Type B pancreatic cell (in vitro differentiated cells): Measurements from ENCODE around the gene HES6. TPM values are rescaled to one million over a fixed set of nuclear protein-coding genes. Genes with fewer than 3 reads are reported as not detected.

Experiments
- DNase-seq: peaks from one replicate; pipeline ENCODE4 v3.0.0; 2021; ENCODE audit warnings: mixed read lengths; ENCODE audit not compliant: unreplicated experiment; ENCODE audit errors: extremely low spot score
- H3K27ac Mint-ChIP-seq: 2 replicates; pipeline ENCODE4 v1.8.0; 2021; ENCODE audit warnings: mild to moderate bottlenecking, mixed read lengths
- H3K27me3 Mint-ChIP-seq: 2 replicates; pipeline ENCODE4 v1.8.0; 2021; ENCODE audit warnings: mixed read lengths
- H3K36me3 Mint-ChIP-seq: 2 replicates; pipeline ENCODE4 v1.8.0; 2021; ENCODE audit warnings: mixed read lengths
- H3K4me1 Mint-ChIP-seq: one replicate; pipeline ENCODE4 v1.8.0; 2021; ENCODE audit warnings: mixed read lengths; ENCODE audit not compliant: unreplicated experiment
- H3K4me3 Mint-ChIP-seq: 2 replicates; pipeline ENCODE4 v1.8.0; 2021; ENCODE audit warnings: mild to moderate bottlenecking, mixed read lengths
- H3K9me3 Mint-ChIP-seq: 2 replicates; pipeline ENCODE4 v1.8.0; 2021; ENCODE audit warnings: mixed read lengths
- total RNA-seq: library from RNA; stranded (reverse); gene quantifications from 2 replicates; pipeline ENCODE4 v1.2.1, GENCODE V29; 2021; ENCODE audit warnings: low replicate concordance
- TF ChIP-seq, protein P1 (sequence below): fragments of 200-600 bp; sonication (generic); conservative IDR thresholded peaks from 2 replicates; pipeline ENCODE4 v1.5.0; 2021; ENCODE audit warnings: antibody characterized with exemption, mild to moderate bottlenecking

The HES6 gene
- total RNA-seq, 1 donor from 2014 or later, result 24.4 TPM

GRCh38 chr2:238233625-238234024 lies 6.2 kb downstream of the HES6 start:
- Mint-ChIP-seq H3K9me3 (no peaks in the 10 kb centered on the region), H3K4me3 (peak overlapping the region; percentile 68), H3K27ac (no peak overlapping the region), H3K36me3 (no peaks in the 10 kb centered on the region), H3K4me1 (peaks cover 9% of the 10 kb centered on the region), H3K27me3 (peaks cover 63% of the 10 kb centered on the region)
- TF ChIP-seq, protein P1, sequence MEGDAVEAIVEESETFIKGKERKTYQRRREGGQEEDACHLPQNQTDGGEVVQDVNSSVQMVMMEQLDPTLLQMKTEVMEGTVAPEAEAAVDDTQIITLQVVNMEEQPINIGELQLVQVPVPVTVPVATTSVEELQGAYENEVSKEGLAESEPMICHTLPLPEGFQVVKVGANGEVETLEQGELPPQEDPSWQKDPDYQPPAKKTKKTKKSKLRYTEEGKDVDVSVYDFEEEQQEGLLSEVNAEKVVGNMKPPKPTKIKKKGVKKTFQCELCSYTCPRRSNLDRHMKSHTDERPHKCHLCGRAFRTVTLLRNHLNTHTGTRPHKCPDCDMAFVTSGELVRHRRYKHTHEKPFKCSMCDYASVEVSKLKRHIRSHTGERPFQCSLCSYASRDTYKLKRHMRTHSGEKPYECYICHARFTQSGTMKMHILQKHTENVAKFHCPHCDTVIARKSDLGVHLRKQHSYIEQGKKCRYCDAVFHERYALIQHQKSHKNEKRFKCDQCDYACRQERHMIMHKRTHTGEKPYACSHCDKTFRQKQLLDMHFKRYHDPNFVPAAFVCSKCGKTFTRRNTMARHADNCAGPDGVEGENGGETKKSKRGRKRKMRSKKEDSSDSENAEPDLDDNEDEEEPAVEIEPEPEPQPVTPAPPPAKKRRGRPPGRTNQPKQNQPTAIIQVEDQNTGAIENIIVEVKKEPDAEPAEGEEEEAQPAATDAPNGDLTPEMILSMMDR, result no peak
- DNase-seq, result no peak

DNA sequence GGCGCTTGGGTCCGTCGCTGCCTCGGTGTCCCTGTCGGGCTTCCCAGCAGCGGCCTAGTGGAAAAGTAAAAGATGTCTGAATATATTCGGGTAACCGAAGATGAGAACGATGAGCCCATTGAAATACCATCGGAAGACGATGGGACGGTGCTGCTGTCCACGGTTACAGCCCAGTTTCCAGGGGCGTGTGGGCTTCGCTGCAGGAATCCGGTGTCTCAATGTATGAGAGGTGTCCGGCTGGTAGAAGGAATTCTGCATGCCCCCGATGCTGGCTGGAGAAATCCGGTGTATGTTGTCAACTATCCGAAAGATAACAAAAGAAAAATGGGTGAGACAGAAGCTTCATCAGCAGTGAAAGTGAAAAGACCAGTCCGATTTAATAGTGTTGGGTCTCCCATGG lies 8.0 kb downstream of the HES6 start:
- DNase-seq, result no peak
- Mint-ChIP-seq H3K27me3 (peaks cover 51% of the 10 kb centered on the region), H3K27ac (no peak overlapping the region), H3K4me3 (peak overlapping the region; percentile 88), H3K4me1 (peaks cover 14% of the 10 kb centered on the region), H3K36me3 (no peaks in the 10 kb centered on the region), H3K9me3 (no peaks in the 10 kb centered on the region)
- TF ChIP-seq, protein P1, result no peak

GRCh38 chr2:238231251-238231793 lies 8.5 kb downstream of the HES6 start:
- Mint-ChIP-seq H3K9me3 (no peaks in the 10 kb centered on the region), H3K27me3 (peaks cover 49% of the 10 kb centered on the region), H3K4me3 (peak overlapping the region; percentile 88), H3K36me3 (no peaks in the 10 kb centered on the region), H3K4me1 (peaks cover 14% of the 10 kb centered on the region), H3K27ac (no peak overlapping the region)
- no peak for DNase-seq
- TF ChIP-seq, protein P1, result no peak

DNA sequence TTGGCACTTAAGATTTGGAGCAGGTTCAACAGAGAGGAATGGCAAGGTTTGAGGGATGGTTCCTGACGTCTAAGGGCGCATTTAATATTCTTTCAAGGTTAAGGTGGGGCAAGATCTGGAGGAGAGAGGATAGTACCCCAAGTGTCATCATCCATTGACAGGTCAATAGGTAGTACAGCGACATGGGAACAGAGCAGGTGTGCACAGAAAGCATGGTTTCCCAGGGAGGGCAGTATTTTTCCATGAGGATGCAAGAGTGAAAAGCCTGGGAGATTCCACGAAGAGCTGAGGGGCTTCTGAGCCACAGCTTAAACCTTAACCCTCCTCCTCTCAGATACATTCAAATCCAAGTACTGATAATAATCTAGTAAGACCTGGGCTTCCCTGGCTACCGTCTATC lies 9.1 kb downstream of the HES6 start:
- Mint-ChIP-seq H3K36me3 (no peaks in the 10 kb centered on the region), H3K4me1 (peaks cover 14% of the 10 kb centered on the region), H3K9me3 (no peaks in the 10 kb centered on the region), H3K27me3 (peaks cover 43% of the 10 kb centered on the region), H3K27ac (no peak overlapping the region), H3K4me3 (peak overlapping the region; percentile 88)
- TF ChIP-seq, protein P1, result no peak
- DNase-seq, result no peak

DNA sequence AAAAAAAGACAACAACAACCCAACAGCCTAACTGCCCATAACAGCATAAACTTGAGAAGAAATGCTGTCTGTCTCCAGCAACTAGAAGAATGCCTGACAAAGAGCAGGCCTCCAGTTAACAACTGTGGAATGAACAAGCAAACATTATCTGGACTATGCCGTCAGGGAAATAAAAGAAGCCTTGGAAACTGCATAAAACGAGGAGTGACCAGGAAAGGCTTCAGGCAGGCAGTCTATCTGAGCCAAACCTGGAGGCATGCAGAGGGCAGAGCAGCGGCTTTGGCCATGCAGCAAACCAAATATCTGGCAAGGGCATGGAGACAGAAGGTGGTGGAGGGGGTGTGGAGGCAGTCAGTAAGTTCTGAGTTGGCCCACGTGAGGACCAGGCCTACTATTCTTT lies 11.1 kb downstream of the HES6 start:
- Mint-ChIP-seq H3K9me3 (no peaks in the 10 kb centered on the region), H3K27ac (no peak overlapping the region), H3K4me3 (peak overlapping the region; percentile 21), H3K27me3 (peaks cover 31% of the 10 kb centered on the region), H3K36me3 (no peaks in the 10 kb centered on the region), H3K4me1 (peaks cover 14% of the 10 kb centered on the region)
- TF ChIP-seq, protein P1, result no peak
- DNase-seq, result no peak

- no peaks in the 10 kb centered on the region for H3K36me3 Mint-ChIP-seq
- no peaks in the 10 kb centered on the region for H3K9me3 Mint-ChIP-seq
- DNase-seq, result no peak
- peaks cover 14% of the 10 kb centered on the region for H3K4me1 Mint-ChIP-seq
- peaks cover 26% of the 10 kb centered on the region for H3K27me3 Mint-ChIP-seq
- TF ChIP-seq, protein P1, result no peak
- H3K27ac Mint-ChIP-seq, result no peak overlapping the region
- no peak overlapping the region for H3K4me3 Mint-ChIP-seq
Observed at GRCh38 chr2:238227587-238228032, 12.2 kb downstream of the HES6 start.
